HUES64 (cell line): Measurements from ENCODE around the gene RPLP2.

Source experiments
- H3K27ac ChIP-seq: 2 replicates; pipeline ENCODE4 v1.7.0; 2013; ENCODE audit warnings: low read depth, low read length, inconsistent platforms
- H3K27me3 ChIP-seq: 2 replicates; pipeline ENCODE4 v1.6.1; 2013; ENCODE audit warnings: mild to moderate bottlenecking, low read length; ENCODE audit not compliant: insufficient read depth
- H3K36me3 ChIP-seq: 2 replicates; pipeline ENCODE4 v1.6.1; 2013; ENCODE audit warnings: mild to moderate bottlenecking, low read length; ENCODE audit not compliant: insufficient read depth
- H3K4me1 ChIP-seq: 2 replicates; pipeline ENCODE4 v1.6.1; 2013; ENCODE audit warnings: mild to moderate bottlenecking, low read length, moderate library complexity; ENCODE audit not compliant: insufficient read depth
- H3K4me3 ChIP-seq: 2 replicates; pipeline ENCODE4 v1.5.1; 2013; ENCODE audit warnings: mild to moderate bottlenecking, low read length, moderate library complexity
- H3K9ac ChIP-seq: 2 replicates; pipeline ENCODE4 v1.6.1; 2013; ENCODE audit warnings: mild to moderate bottlenecking, low read depth, low read length
- H3K9me3 ChIP-seq: 2 replicates; pipeline ENCODE4 v1.6.1; 2013; ENCODE audit warnings: low read depth, low read length; ENCODE audit not compliant: insufficient read depth
- WGBS: fragments of 150-250, 120-280 bp; methylation state at CpG from one replicate; pipeline ENCODE4 v1.1.7; 2013; ENCODE audit warnings: missing lambda C conversion rate; 5-methylcytosine and 5-hydroxymethylcytosine counted together

Gene RPLP2

GRCh38 chr11:834371-835316 lies 24.9 kb downstream of the RPLP2 start:
- no peak overlapping the region for H3K9ac ChIP-seq
- peaks cover 27% of the 10 kb centered on the region for H3K27me3 ChIP-seq
- H3K4me1 ChIP-seq: peaks cover 14% of the 10 kb centered on the region
- peaks cover 34% of the 10 kb centered on the region for H3K36me3 ChIP-seq
- 71% methylated on average over 31 of the region's 31 CpGs for WGBS
- H3K27ac ChIP-seq: peak overlapping the region; percentile 18; the same call in 1 of the 2 replicates
- no peaks in the 10 kb centered on the region for H3K9me3 ChIP-seq
- no peak overlapping the region for H3K4me3 ChIP-seq

DNA sequence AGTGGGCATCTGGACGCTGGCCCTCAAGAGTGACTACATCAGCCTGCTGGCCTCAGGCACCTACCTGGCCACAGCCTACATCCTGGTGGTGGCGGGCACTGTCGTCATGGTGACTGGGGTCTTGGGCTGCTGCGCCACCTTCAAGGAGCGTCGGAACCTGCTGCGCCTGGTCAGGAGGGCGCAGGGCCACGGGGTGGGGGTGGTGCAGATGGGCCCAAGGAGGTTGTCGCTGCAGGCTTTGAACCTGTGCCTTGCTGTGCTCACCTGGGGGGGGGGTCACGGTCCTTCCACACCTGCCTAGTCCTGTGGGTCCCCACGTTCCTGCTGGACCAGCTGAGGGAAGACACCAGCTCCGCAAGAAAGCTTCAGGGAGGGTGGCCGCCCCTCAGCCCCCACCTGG lies 26.5 kb downstream of the RPLP2 start:
- 97% methylated on average over 14 of the region's 14 CpGs for WGBS
- Histone ChIP-seq H3K4me3 (no peak overlapping the region), H3K27me3 (peaks cover 11% of the 10 kb centered on the region), H3K4me1 (peaks cover 10% of the 10 kb centered on the region), H3K27ac (no peak overlapping the region), H3K9ac (no peak overlapping the region), H3K36me3 (peaks cover 47% of the 10 kb centered on the region), H3K9me3 (no peaks in the 10 kb centered on the region)

- H3K36me3 ChIP-seq: peaks cover 47% of the 10 kb centered on the region
- H3K27ac ChIP-seq: no peak overlapping the region
- no peak overlapping the region for H3K4me3 ChIP-seq
- H3K27me3 ChIP-seq: peaks cover 7% of the 10 kb centered on the region
- no peak overlapping the region for H3K9ac ChIP-seq
- no peaks in the 10 kb centered on the region for H3K9me3 ChIP-seq
- peaks cover 6% of the 10 kb centered on the region for H3K4me1 ChIP-seq
- 86% methylated on average over 9 of the region's 9 CpGs for WGBS
Measured at GRCh38 chr11:836700-837099, 26.9 kb downstream of the RPLP2 start.

- H3K27me3 ChIP-seq: peaks cover under 1% of the 10 kb centered on the region; the same call in 1 of the 2 replicates
- H3K9ac ChIP-seq: no peak overlapping the region
- 96% methylated on average over 22 of the region's 22 CpGs for WGBS
- H3K4me1 ChIP-seq: no peaks in the 10 kb centered on the region
- no peak overlapping the region for H3K4me3 ChIP-seq
- H3K36me3 ChIP-seq: peaks cover 47% of the 10 kb centered on the region
- H3K9me3 ChIP-seq: no peaks in the 10 kb centered on the region
- H3K27ac ChIP-seq: no peak overlapping the region
Measured at GRCh38 chr11:837189-837989, 27.6 kb downstream of the RPLP2 start.

DNA sequence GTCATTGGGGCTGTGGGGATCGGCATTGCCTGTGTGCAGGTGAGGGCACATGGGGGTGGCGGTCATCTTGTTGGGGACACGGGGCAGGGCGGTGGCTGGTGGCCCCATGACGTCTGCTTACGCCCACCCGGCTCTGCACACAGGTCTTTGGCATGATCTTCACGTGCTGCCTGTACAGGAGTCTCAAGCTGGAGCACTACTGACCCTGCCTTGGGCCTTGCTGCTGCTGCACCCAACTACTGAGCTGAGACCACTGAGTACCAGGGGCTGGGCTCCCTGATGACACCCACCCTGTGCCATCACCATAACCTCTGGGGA lies 28.2 kb downstream of the RPLP2 start:
- Histone ChIP-seq H3K4me1 (no peaks in the 10 kb centered on the region), H3K9me3 (no peaks in the 10 kb centered on the region), H3K27me3 (no peaks in the 10 kb centered on the region), H3K27ac (no peak overlapping the region), H3K4me3 (no peak overlapping the region), H3K36me3 (peaks cover 47% of the 10 kb centered on the region), H3K9ac (no peak overlapping the region)
- WGBS: 89% methylated on average over 8 of the region's 8 CpGs

- Histone ChIP-seq H3K9me3 (no peaks in the 10 kb centered on the region), H3K36me3 (peaks cover 47% of the 10 kb centered on the region), H3K4me3 (no peak overlapping the region), H3K27ac (no peak overlapping the region), H3K4me1 (no peaks in the 10 kb centered on the region), H3K27me3 (no peaks in the 10 kb centered on the region), H3K9ac (no peak overlapping the region)
- WGBS: 72% methylated on average over 17 of the region's 17 CpGs
Measured at GRCh38 chr11:838441-839279, 28.9 kb downstream of the RPLP2 start.

GRCh38 chr11:839280-839623 lies 29.5 kb downstream of the RPLP2 start:
- Histone ChIP-seq H3K4me1 (no peaks in the 10 kb centered on the region), H3K27ac (no peak overlapping the region), H3K27me3 (no peaks in the 10 kb centered on the region), H3K4me3 (no peak overlapping the region), H3K36me3 (peaks cover 47% of the 10 kb centered on the region), H3K9ac (no peak overlapping the region), H3K9me3 (no peaks in the 10 kb centered on the region)
- WGBS: 97% methylated on average over 5 of the region's 5 CpGs

GRCh38 chr11:839875-840617 lies 30.3 kb downstream of the RPLP2 start:
- no peak overlapping the region; the same call in 1 of the 2 replicates for H3K9ac ChIP-seq
- H3K27ac ChIP-seq: no peak overlapping the region
- H3K27me3 ChIP-seq: no peaks in the 10 kb centered on the region
- H3K9me3 ChIP-seq: no peaks in the 10 kb centered on the region
- H3K36me3 ChIP-seq: peaks cover 47% of the 10 kb centered on the region
- WGBS: 91% methylated on average over 25 of the region's 25 CpGs
- no peak overlapping the region for H3K4me3 ChIP-seq
- peaks cover 2% of the 10 kb centered on the region for H3K4me1 ChIP-seq

DNA sequence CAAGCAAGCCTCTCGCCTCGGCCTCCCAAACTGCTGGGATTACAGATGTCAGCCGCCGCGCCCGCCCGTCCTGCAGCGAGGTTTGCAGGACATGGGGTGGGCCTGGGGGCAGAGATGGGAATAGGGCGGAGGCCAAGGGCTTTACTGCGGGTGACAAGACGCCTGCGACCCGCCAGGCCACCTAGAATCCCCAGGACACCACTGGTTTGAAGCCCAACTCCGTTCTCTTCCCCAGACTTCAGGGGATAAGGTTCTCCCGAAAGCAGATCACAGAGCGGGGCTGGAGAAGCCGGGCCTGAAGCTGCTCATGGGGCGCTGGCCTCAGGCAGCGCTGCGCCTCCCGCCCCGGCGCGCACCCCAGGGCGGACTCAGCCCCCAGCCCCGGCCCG lies 32.2 kb downstream of the RPLP2 start:
- Histone ChIP-seq H3K4me3 (peak overlapping the region; percentile 100), H3K27ac (peak overlapping the region; percentile 97)

GRCh38 chr11:842370-843002 lies 32.7 kb downstream of the RPLP2 start, which contains the start of the genes POLR2L and TSPAN4:
POLR2L (minus strand) TSS chr11:842529; CDS start chr11:842508, 21 bp downstream.
TSPAN4 (plus strand) TSS chr11:842852; CDS start chr11:850305, 7,453 bp downstream.
- WGBS: under 1% methylated on average over 87 of the region's 87 CpGs
- Histone ChIP-seq H3K36me3 (peaks cover 33% of the 10 kb centered on the region), H3K9ac (peak within 1 kb of the TSS; percentile 100), H3K27ac (peak within 1 kb of the TSS; percentile 98), H3K27me3 (no peaks in the 10 kb centered on the region), H3K4me1 (peaks cover 12% of the 10 kb centered on the region), H3K9me3 (no peaks in the 10 kb centered on the region), H3K4me3 (peak within 1 kb of the TSS; percentile 100)

More for the DNA sequence above, 32.2 kb downstream of the RPLP2 start:
- WGBS: under 1% methylated on average over 27 of the region's 27 CpGs
- no peaks in the 10 kb centered on the region for H3K27me3 ChIP-seq
- H3K9me3 ChIP-seq: no peaks in the 10 kb centered on the region
- peaks cover 12% of the 10 kb centered on the region for H3K4me1 ChIP-seq
- H3K36me3 ChIP-seq: peaks cover 38% of the 10 kb centered on the region
- H3K9ac ChIP-seq: peak overlapping the region; percentile 100
